Parathyroid adenoma (tissue), 2 donors: ENCODE data around the gene FN3K.
"Not testable (repeated sequence)": the region's sequence is repeated elsewhere in the genome, so short reads cannot be mapped to it uniquely, and the experiment has no call there.

Experiments
- H2AFZ ChIP-seq: fragments of 300-600 bp; sonication (generic); one replicate; pipeline ENCODE4 v1.7.0; 2017; ENCODE audit warnings: antibody characterized with exemption, mild to moderate bottlenecking
- H3K27ac ChIP-seq: fragments of 300-600 bp; sonication (generic); one replicate; pipeline ENCODE4 v1.7.0; 2017
- H3K27me3 ChIP-seq: fragments of 300-600 bp; sonication (generic); one replicate; pipeline ENCODE4 v1.7.0; 2017; ENCODE audit warnings: low read length; ENCODE audit not compliant: control insufficient read depth, insufficient read depth
- H3K36me3 ChIP-seq: fragments of 300-600 bp; sonication (generic); one replicate; pipeline ENCODE4 v1.7.0; 2017; ENCODE audit warnings: low read length; ENCODE audit not compliant: control insufficient read depth, insufficient read depth
- H3K4me1 ChIP-seq: fragments of 300-600 bp; sonication (generic); one replicate; pipeline ENCODE4 v1.7.0; 2017; ENCODE audit warnings: control low read depth
- H3K4me2 ChIP-seq: fragments of 300-600 bp; sonication (generic); one replicate; pipeline ENCODE4 v1.7.0; 2017; ENCODE audit warnings: low read length
- H3K4me3 ChIP-seq: fragments of 300-600 bp; sonication (generic); one replicate; pipeline ENCODE4 v1.7.0; 2017; ENCODE audit warnings: low read depth, low read length
- H3K79me2 ChIP-seq: fragments of 300-600 bp; sonication (generic); one replicate; pipeline ENCODE4 v1.7.0; 2017; ENCODE audit warnings: control low read depth
- H3K9ac ChIP-seq: fragments of 300-600 bp; sonication (generic); one replicate; pipeline ENCODE4 v1.7.0; 2017; ENCODE audit warnings: mild to moderate bottlenecking
- H3K9me3 ChIP-seq: fragments of 300-600 bp; sonication (generic); one replicate; pipeline ENCODE4 v1.7.0; 2017; ENCODE audit warnings: low read length; ENCODE audit not compliant: control insufficient read depth
- CTCF ChIP-seq: fragments of 300-600 bp; sonication (generic); IDR thresholded peaks from one replicate; pipeline ENCODE4 v1.7.0; 2017; ENCODE audit warnings: antibody characterized with exemption, mild to moderate bottlenecking
- donor health status: primary hyperparathyroidism.

FN3K gene

GRCh38 chr17:82781894-82782274 is 46.5 kb downstream of the FN3K start:
- H3K36me3 ChIP-seq = no peaks in the 10 kb centered on the region
- no peaks in the 10 kb centered on the region for H3K9me3 ChIP-seq
- peaks cover 23% of the 10 kb centered on the region for H3K79me2 ChIP-seq
- H3K4me3 ChIP-seq = no peak overlapping the region
- H3K4me1 ChIP-seq = no peaks in the 10 kb centered on the region
- H3K27ac ChIP-seq = no peak overlapping the region
- no peak overlapping the region for H3K4me2 ChIP-seq
- no peaks in the 10 kb centered on the region for H3K27me3 ChIP-seq
- no peak overlapping the region for H2AFZ ChIP-seq
- no peak overlapping the region for H3K9ac ChIP-seq
- peak; percentile 96 for TF ChIP-seq CTCF

GRCh38 chr17:82782657-82783207 is 47.3 kb downstream of the FN3K start:
- no peaks in the 10 kb centered on the region for H3K27me3 ChIP-seq
- peaks cover 25% of the 10 kb centered on the region for H3K79me2 ChIP-seq
- no peaks in the 10 kb centered on the region for H3K9me3 ChIP-seq
- no peak overlapping the region for H3K4me2 ChIP-seq
- no peak overlapping the region for H3K9ac ChIP-seq
- no peak for TF ChIP-seq CTCF
- H3K36me3 ChIP-seq = no peaks in the 10 kb centered on the region
- no peak overlapping the region for H3K4me3 ChIP-seq
- no peak overlapping the region for H3K27ac ChIP-seq
- no peak overlapping the region for H2AFZ ChIP-seq
- no peaks in the 10 kb centered on the region for H3K4me1 ChIP-seq

- TF ChIP-seq CTCF = no peak
- Histone ChIP-seq H3K9me3 (no peaks in the 10 kb centered on the region), H3K79me2 (peaks cover 25% of the 10 kb centered on the region), H3K4me3 (no peak overlapping the region), H2AFZ (no peak overlapping the region), H3K9ac (no peak overlapping the region), H3K4me2 (no peak overlapping the region), H3K27ac (no peak overlapping the region), H3K27me3 (no peaks in the 10 kb centered on the region), H3K4me1 (no peaks in the 10 kb centered on the region), H3K36me3 (no peaks in the 10 kb centered on the region)
Observed at GRCh38 chr17:82783498-82783897, 48.1 kb downstream of the FN3K start.

GRCh38 chr17:82785581-82785980 is 50.2 kb downstream of the FN3K start:
- H3K4me1 ChIP-seq, H3K36me3 ChIP-seq, H3K27ac ChIP-seq, H3K9me3 ChIP-seq, H2AFZ ChIP-seq, H3K4me3 ChIP-seq, H3K9ac ChIP-seq, H3K4me2 ChIP-seq, H3K27me3 ChIP-seq: not testable (repeated sequence)
- peaks cover 31% of the 10 kb centered on the region for H3K79me2 ChIP-seq

- Histone ChIP-seq H3K36me3 (no peaks in the 10 kb centered on the region), H3K9ac (no peak overlapping the region), H3K4me3 (no peak overlapping the region), H3K9me3 (no peaks in the 10 kb centered on the region), H3K4me2 (no peak overlapping the region), H3K27ac (no peak overlapping the region), H2AFZ (no peak overlapping the region), H3K79me2 (peaks cover 35% of the 10 kb centered on the region), H3K27me3 (no peaks in the 10 kb centered on the region), H3K4me1 (peaks cover 2% of the 10 kb centered on the region)
- no peak for TF ChIP-seq CTCF
Observed at GRCh38 chr17:82786427-82786826, 51.0 kb downstream of the FN3K start.
